GM18868 (cell line): ENCODE data around the gene BFSP1.
A peak's percentile ranks its signal among the peaks of the same experiment; 100 is the strongest.

Source experiments
- ATAC-seq: cut with Tn5 transposase; IDR thresholded peaks from one replicate; pipeline ENCODE4 v1.9.1; 2021; ENCODE audit warnings: mild to moderate bottlenecking, moderate library complexity; ENCODE audit not compliant: unreplicated experiment

Gene BFSP1

GRCh38 chr20:17530716-17531664 is at the start of gene BFSP1:
BFSP1 (minus strand) TSS chr20:17531379; CDS start chr20:17531329, 50 bp downstream.
- peak; percentile 55 for ATAC-seq

DNA sequence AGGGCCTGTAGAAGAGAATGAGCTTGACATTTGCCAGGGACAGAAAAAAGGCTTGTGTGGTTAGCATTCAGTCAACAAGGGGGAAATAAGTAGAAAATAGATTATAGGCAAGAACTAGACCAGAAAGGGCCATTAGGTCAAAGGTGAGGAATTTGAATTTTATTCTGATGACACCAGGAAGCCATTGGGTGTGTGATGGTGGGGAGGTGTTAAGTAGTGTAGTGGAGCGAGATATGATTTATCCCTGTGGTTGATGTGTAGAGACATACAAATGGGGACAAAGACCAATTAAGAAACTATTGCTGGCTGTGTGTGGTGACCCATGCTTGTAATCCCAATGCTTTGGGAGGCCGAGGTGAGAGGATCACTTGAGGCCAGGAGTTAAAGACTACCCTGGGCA is 49.7 kb upstream of the BFSP1 start:
- no peak for ATAC-seq

DNA sequence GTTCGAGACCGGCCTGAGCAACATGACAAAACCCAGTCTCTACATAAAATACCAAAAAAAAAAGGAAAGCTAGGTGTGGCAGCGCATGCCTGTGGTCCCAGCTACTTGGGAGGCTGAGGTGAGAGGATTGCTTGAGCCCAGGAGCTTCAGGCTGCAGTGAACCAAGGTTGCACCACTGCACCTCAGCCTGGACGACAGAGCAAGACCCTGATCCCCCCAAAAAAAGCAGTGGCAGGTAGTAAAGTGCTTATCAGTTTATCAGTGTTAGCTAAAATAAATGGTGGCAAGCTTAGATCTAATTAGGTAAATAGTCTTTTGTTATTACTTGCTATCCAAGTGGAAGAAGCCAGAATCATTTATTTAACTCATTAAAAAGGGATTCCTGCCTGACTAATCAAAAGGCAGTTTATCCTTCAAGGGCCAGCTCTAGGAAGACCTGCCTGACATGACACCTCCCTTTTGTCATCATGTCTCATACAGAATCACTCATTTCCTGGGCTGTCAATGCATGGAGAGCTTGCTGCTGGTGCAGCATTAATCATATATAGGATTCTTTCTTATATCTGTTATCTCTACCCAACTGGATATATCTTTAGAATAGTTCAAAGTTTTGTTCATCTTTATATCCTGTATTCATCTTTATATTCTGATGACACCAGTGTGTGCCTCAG is 48.3 kb upstream of the BFSP1 start:
- ATAC-seq = no peak

DNA sequence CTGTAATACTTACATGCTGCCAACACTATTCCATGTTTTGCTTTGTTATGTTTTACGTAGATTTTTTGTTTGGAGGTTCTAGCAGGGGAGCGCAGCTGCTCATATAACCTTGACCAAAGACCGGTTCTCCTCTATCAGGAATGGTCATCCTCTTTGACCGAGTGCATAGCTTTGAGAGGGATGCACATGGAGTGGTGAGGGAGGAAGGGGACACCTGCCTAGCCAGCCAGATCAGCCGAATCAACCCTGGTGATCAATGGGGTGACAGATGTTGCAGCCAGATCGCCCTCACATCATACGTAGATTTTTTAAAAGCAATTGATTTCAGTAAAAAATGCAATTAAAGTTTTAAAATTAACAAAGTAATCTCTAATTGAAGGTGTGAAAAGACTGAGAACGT is 45.0 kb upstream of the BFSP1 start:
- no peak for ATAC-seq

GRCh38 chr20:17573463-17573862 is 42.3 kb upstream of the BFSP1 start:
- no peak for ATAC-seq

GRCh38 chr20:17572034-17572638 is 41.0 kb upstream of the BFSP1 start:
- ATAC-seq = no peak

DNA sequence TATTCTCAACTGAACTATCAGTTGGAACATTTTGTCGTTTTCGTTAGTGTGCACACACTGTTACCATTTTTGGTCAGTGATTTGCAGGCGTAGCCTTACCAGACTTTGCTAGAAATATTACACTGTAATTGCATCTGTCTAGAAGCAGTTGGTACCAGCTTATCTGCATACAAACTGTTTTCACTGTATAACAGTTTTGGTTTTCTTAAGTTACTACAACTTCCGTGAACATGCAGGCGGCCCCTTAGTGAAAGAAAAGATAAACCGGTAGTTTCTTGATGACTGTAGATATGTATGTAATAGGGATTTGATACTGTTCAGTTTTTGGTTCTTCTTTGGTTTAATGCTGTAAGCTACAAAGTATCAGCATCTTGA is 40.0 kb upstream of the BFSP1 start:
- ATAC-seq = peak; percentile 38

- peak; percentile 29 for ATAC-seq
These were observed 39.4 kb upstream of the BFSP1 start for GRCh38 chr20:17570347-17571152.

DNA sequence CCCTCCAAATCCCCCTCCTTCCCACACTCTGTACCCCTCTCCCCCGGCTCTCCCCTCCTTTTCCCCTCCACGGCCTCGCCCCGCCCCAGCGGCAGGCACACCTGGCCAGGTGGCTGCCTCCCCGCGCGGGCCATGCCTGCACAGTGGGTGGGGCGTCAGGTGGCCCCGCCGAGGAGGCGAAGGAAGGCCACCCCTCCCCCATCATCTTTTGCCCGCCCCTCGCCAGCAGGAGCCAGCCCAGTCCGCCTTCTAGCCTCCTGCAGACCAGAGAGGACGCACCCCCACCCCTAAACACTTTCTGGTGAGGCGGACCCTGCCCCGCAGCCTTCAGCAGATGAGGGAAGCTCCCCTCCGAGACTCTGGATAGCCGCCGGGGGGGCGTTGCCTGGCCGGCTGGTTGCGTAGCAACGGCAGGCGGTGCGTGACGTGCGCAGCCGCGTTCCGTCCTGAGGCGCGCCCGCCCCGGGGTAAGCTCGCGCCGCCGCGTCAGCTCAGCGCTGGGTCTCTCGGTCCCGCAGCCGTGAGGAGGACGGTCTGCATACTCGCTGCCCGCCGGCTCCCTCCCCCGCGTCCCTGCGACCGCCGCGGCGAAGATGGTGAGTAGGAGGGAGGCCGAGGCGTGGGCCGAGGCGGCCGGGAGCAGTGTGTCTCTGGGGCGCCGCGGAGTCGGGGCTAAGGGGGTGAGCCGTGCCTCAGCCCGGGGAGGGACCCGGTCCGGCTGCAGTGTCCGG is 38.6 kb upstream of the BFSP1 start, which contains the start of gene DSTN:
DSTN (plus strand) TSS at position 460 of the 731 bp plus-strand sequence; CDS start at position 594, 134 bp downstream.
- peak; percentile 92 for ATAC-seq

GRCh38 chr20:17568972-17569521 is 37.9 kb upstream of the BFSP1 start:
- no peak for ATAC-seq

DNA sequence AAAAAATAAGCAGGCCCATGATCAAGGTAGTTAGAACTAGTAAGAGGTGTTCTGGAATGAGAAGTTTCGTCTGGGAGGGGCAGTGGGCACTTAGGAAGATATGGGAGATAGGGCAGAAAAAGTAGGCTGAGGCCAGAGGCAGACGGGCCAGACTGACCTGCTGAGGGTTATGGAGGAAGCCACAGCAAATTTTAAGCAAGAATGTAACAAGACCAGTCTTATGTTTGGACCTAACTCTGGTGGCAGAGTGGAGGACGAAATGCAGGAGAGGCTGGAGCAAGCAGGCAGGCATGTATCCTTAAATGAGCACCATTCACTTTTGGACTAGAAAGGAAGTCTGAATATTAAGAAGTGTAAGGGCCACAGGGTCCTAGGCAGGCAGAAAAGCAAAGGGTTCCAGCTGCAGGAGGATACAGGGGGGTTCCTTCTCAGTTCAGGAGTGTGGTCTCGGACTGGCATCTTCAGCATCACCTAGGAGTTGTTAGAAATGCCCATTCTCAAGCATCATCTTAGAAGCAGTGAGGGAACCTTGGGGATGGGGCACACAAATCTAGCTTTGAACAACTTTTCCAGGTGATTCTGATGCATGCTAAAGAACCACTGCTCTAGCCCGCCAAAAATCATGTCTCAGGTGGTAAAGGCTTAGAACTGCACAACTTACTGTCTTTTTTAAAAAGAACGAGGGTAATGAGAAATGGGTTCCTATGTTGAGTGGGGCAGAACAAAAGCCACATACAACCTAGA is 37.0 kb upstream of the BFSP1 start:
- no peak for ATAC-seq

GRCh38 chr20:17566345-17566744 is 35.2 kb upstream of the BFSP1 start:
- ATAC-seq = no peak

GRCh38 chr20:17565169-17565845 is 34.1 kb upstream of the BFSP1 start:
- ATAC-seq = no peak

DNA sequence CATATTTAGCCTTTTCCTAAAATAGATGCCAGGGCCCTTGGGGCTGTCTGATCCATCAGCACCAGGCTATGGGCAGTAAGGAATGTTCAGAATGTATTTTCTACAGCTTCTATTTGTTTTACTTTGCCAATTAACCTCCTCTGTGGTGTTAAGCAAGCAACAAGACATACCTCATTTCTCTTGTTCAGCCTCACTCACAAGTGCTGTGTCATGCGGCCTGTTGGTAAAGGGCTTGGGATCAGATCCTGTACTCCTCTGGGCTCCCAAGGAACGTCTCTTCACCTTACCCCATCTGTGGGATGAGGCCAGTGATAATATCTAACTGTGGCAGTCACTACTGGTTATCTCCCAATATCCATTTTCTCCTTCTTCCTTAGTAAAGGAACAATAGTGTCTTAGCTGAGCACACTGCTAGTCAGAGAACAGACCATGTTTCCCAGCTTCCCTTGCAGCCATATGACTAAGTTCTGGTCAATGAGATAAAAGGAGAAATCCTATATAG is 31.7 kb upstream of the BFSP1 start:
- ATAC-seq = no peak

- ATAC-seq = no peak
These were observed 29.3 kb upstream of the BFSP1 start for GRCh38 chr20:17560344-17561074.

DNA sequence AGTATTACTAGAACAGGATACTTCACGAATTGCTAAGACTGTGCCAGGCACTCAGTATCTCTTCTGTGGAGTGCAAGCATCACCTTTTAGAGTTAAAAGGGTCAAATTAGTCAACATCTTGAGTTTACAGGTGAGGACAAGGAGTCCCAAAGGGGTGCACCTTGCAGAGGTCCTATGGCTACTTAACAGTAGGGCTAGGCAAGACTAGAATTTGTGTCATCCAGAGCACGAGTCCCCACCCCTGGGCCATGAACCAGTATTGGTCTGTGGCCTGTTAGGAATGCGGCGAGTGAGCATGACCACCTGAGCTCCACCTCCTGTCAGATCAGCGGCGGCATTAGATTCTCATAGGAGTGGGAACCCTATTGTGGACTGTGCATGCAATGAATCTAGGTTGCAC is 28.2 kb upstream of the BFSP1 start:
- no peak for ATAC-seq

DNA sequence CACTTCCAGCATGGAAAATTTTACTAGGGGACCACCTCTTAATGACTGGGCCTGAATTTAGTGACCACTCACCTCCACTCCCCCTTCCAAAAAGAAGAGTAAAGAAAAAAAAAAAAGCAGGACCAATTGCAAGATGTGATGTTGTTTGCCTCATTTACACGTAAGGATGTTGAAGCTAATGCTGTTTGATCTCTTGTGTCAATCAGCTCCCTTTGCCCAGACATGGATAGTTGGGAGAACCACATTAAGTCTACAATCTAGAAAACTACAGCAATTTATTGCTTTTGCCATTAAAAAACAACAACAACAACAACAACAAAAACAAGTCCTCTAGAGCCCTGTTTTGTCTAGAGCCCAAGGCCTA is 27.7 kb upstream of the BFSP1 start:
- no peak for ATAC-seq
